ENCODE results near the gene PRIMPOL. TPM values are rescaled to one million over a fixed set of nuclear protein-coding genes. Genes with fewer than 3 reads are reported as not detected.
A peak's percentile ranks its signal among the peaks of the same experiment; 100 is the strongest.
"Not testable (repeated sequence)": the region's sequence is repeated elsewhere in the genome, so short reads cannot be mapped to it uniquely, and the experiment has no call there.

PRIMPOL gene
- total RNA-seq, 1 donor from 2014 or later, result 12.3 TPM

DNA sequence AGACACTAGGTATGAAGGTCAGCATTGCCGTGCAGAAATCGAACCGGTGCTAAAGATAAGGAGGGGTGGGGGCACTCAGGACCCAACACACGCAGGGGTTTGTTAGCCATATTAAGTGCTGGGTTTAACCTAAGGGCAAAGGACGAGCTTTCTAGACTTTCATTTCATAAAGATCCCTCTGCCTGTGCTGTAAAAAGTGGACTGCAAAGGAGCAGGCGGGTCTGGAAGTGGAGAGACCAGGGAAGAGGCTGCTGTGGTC lies 1.6 kb upstream of the PRIMPOL start:
- peak overlapping the region; percentile 88 for H3K27ac Mint-ChIP-seq (ENCODE audit: unreplicated experiment)
- H3K27me3 Mint-ChIP-seq (ENCODE audit: unreplicated experiment), result peaks cover 10% of the 10 kb centered on the region
- TF ChIP-seq, protein P1, sequence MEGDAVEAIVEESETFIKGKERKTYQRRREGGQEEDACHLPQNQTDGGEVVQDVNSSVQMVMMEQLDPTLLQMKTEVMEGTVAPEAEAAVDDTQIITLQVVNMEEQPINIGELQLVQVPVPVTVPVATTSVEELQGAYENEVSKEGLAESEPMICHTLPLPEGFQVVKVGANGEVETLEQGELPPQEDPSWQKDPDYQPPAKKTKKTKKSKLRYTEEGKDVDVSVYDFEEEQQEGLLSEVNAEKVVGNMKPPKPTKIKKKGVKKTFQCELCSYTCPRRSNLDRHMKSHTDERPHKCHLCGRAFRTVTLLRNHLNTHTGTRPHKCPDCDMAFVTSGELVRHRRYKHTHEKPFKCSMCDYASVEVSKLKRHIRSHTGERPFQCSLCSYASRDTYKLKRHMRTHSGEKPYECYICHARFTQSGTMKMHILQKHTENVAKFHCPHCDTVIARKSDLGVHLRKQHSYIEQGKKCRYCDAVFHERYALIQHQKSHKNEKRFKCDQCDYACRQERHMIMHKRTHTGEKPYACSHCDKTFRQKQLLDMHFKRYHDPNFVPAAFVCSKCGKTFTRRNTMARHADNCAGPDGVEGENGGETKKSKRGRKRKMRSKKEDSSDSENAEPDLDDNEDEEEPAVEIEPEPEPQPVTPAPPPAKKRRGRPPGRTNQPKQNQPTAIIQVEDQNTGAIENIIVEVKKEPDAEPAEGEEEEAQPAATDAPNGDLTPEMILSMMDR (IDR thresholded peaks at IDR 0.05; ENCODE audit: unreplicated experiment), result no peak
- H3K4me3 Mint-ChIP-seq (ENCODE audit: unreplicated experiment), result peak overlapping the region; percentile 96
- peaks cover 4% of the 10 kb centered on the region for H3K36me3 Mint-ChIP-seq (ENCODE audit: low read depth, unreplicated experiment)
- DNase-seq (ENCODE audit: low spot score), result no peak
- peaks cover 44% of the 10 kb centered on the region for H3K4me1 Mint-ChIP-seq (ENCODE audit: unreplicated experiment)
- H3K9me3 Mint-ChIP-seq (ENCODE audit: unreplicated experiment), result no peaks in the 10 kb centered on the region

GRCh38 chr4:184648313-184649025 lies 1.1 kb upstream of the PRIMPOL start:
- peaks cover 44% of the 10 kb centered on the region for H3K4me1 Mint-ChIP-seq (ENCODE audit: unreplicated experiment)
- peak overlapping the region; percentile 96 for H3K4me3 Mint-ChIP-seq (ENCODE audit: unreplicated experiment)
- H3K27me3 Mint-ChIP-seq (ENCODE audit: unreplicated experiment), result peaks cover 10% of the 10 kb centered on the region
- H3K27ac Mint-ChIP-seq (ENCODE audit: unreplicated experiment), result peak overlapping the region; percentile 88
- TF ChIP-seq, protein P1 (IDR thresholded peaks at IDR 0.05; ENCODE audit: unreplicated experiment), result no peak
- DNase-seq (ENCODE audit: low spot score), result peak; percentile 63
- no peaks in the 10 kb centered on the region for H3K9me3 Mint-ChIP-seq (ENCODE audit: unreplicated experiment)
- H3K36me3 Mint-ChIP-seq (ENCODE audit: low read depth, unreplicated experiment), result peaks cover 4% of the 10 kb centered on the region

- peak; percentile 11 for DNase-seq (ENCODE audit: low spot score)
- peak overlapping the region; percentile 90 for H3K4me3 Mint-ChIP-seq (ENCODE audit: unreplicated experiment)
- peaks cover 35% of the 10 kb centered on the region for H3K4me1 Mint-ChIP-seq (ENCODE audit: unreplicated experiment)
- H3K9me3 Mint-ChIP-seq (ENCODE audit: unreplicated experiment), result no peaks in the 10 kb centered on the region
- peaks cover 4% of the 10 kb centered on the region for H3K36me3 Mint-ChIP-seq (ENCODE audit: low read depth, unreplicated experiment)
- TF ChIP-seq, protein P1 (IDR thresholded peaks at IDR 0.05; ENCODE audit: unreplicated experiment), result no peak
- peak overlapping the region; percentile 89 for H3K27ac Mint-ChIP-seq (ENCODE audit: unreplicated experiment)
- peaks cover 10% of the 10 kb centered on the region for H3K27me3 Mint-ChIP-seq (ENCODE audit: unreplicated experiment)
Observed at GRCh38 chr4:184649971-184650855, 675 bp downstream of the PRIMPOL start.

DNA sequence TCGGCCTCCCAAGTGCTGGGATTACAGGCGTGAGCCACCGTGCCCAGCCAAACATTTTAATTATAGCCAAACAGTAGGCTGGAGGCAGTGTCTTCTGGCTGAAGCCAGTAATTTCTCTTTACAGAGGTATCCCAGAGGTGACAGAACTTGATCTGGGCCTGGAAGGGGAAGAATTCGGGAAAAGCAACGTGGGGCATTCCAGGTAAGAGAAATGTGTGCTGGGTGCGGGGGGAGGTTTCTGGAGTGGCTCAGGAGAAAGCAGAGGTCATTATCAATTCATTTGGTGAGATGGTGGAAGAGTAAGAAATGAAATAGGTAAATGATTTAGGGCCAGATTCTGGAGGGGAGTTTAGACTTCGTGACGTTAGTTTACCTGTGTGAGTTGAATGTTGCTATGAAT lies 2.4 kb downstream of the PRIMPOL start:
- H3K4me3 Mint-ChIP-seq (ENCODE audit: unreplicated experiment), result no peak overlapping the region
- peaks cover 24% of the 10 kb centered on the region for H3K4me1 Mint-ChIP-seq (ENCODE audit: unreplicated experiment)
- no peaks in the 10 kb centered on the region for H3K9me3 Mint-ChIP-seq (ENCODE audit: unreplicated experiment)
- H3K27ac Mint-ChIP-seq (ENCODE audit: unreplicated experiment), result no peak overlapping the region
- H3K36me3 Mint-ChIP-seq (ENCODE audit: low read depth, unreplicated experiment), result peaks cover 4% of the 10 kb centered on the region
- no peak for DNase-seq (ENCODE audit: low spot score)
- peaks cover 10% of the 10 kb centered on the region for H3K27me3 Mint-ChIP-seq (ENCODE audit: unreplicated experiment)
- TF ChIP-seq, protein P1 (IDR thresholded peaks at IDR 0.05; ENCODE audit: unreplicated experiment), result no peak

DNA sequence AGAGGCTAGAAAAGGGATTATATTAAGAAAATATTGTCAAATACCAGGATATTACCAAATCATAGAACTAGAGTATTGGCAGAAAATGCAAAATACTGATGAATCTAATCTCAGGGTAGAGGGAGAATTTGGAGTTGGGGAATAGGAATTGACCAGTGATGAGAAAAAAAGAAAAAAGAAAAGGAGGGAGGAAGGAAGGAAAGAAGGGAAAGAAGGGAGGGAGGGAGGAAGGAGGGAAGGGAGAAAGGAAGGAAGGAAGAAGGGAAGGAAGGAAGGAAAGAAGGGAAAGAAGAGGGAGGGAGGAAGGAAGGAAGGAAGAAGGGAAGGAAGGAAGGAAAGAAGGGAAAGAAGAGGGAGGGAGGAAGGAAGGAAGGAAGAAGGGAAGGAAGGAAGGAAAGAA lies 3.1 kb downstream of the PRIMPOL start:
- H3K4me3 Mint-ChIP-seq (ENCODE audit: unreplicated experiment); H3K27me3 Mint-ChIP-seq (ENCODE audit: unreplicated experiment); DNase-seq (ENCODE audit: low spot score); H3K36me3 Mint-ChIP-seq (ENCODE audit: low read depth, unreplicated experiment); H3K27ac Mint-ChIP-seq (ENCODE audit: unreplicated experiment); H3K9me3 Mint-ChIP-seq (ENCODE audit: unreplicated experiment): not testable (repeated sequence)
- H3K4me1 Mint-ChIP-seq (ENCODE audit: unreplicated experiment), result peaks cover 16% of the 10 kb centered on the region

Data from endothelial cell (in vitro differentiated cells).